Upper lobe of left lung (tissue), 6 donors: ENCODE data around the gene RASD1. TPM values are rescaled to one million over a fixed set of nuclear protein-coding genes. Genes with fewer than 3 reads are reported as not detected.

Experiments used
- ATAC-seq, 2 donors: fragments of 200-7000 bp; cut with Tn5 transposase; one replicate each; pipeline ENCODE4 v1.9.1; 2022; ENCODE audit warnings: mild to moderate bottlenecking in 2 of 2, moderate library complexity in 2 of 2; ENCODE audit not compliant: low FRiP score in 2 of 2
- DNase-seq, 2 donors: peaks; one replicate each; pipeline ENCODE4 v3.0.0-alpha.2; 2019 to 2020
- H3K27ac ChIP-seq, 4 donors: fragments of 200-600 bp; sonication (generic); one replicate each; pipeline ENCODE4 v1.5.1; 2016 to 2019
- H3K27me3 ChIP-seq, 4 donors: fragments of 200-600 bp; sonication (generic); one replicate each; pipeline ENCODE4 v1.5.1; 2017 to 2019
- H3K36me3 ChIP-seq, 4 donors: fragments of 200-600 bp; sonication (generic); one replicate each; pipeline ENCODE4 v1.5.1; 2016 to 2019
- H3K4me1 ChIP-seq, 4 donors: fragments of 200-600 bp; sonication (generic); one replicate each; pipeline ENCODE4 v1.5.1; 2018 to 2019
- H3K4me3 ChIP-seq, 4 donors: fragments of 200-600 bp; sonication (generic); one replicate each; pipeline ENCODE4 v1.5.1; 2017 to 2019; ENCODE audit warnings: mild to moderate bottlenecking in 2 of 4, moderate library complexity in 1 of 4
- H3K9me3 ChIP-seq, 4 donors: fragments of 200-600 bp; sonication (generic); one replicate each; pipeline ENCODE4 v1.5.1; 2018 to 2019
- EP300 ChIP-seq, 4 donors: sonication (generic); formaldehyde crosslinking; IDR thresholded peaks; one replicate each; pipeline ENCODE4 v1.5.1; 2017; ENCODE audit warnings: antibody characterized with exemption in 4 of 4, control low read depth in 2 of 4
- POLR2A ChIP-seq, 4 donors: fragments of 450-650 bp; IDR thresholded peaks; one replicate each; pipeline ENCODE4 v1.5.1; 2016 to 2017; ENCODE audit warnings: antibody characterized with exemption in 4 of 4, mild to moderate bottlenecking in 2 of 4
- POLR2AphosphoS5 ChIP-seq, 2 donors: sonication (generic); formaldehyde crosslinking; IDR thresholded peaks; one replicate each; pipeline ENCODE4 v1.5.1; 2017; ENCODE audit warnings: antibody characterized with exemption in 2 of 2
- WGBS, 2 donors: methylation state at CpG; one replicate each; pipeline ENCODE4 v1.1.5; 2017 to 2018; 5-methylcytosine and 5-hydroxymethylcytosine counted together
- total RNA-seq, 6 donors: library from RNA; depleted of rRNA in 4 of 6; stranded (reverse); fragments of >200 nt in 4 of 6; gene quantifications; one replicate each; pipeline versions ENCODE4 v1.1.0 to v1.2.1, GENCODE V29; 2016 to 2021
- TF ChIP-seq, protein P1 (sequence below), 6 experiments: fragments of 450-650 bp in 4 of 6; fragments of 200-600 bp in 2 of 6; sonication (generic) in 2 of 6; IDR thresholded peaks; one replicate each; pipeline ENCODE4 v1.5.1; 2016 to 2019; ENCODE audit warnings: antibody characterized with exemption in 6 of 6
- donor health status: DM: no; HTN: no; CAD: no; lungs with moderate emphysema.
- donor health status: DM: no; HTN: yes; CAD: no; lungs with severe emphysema.

Gene RASD1
- total RNA-seq, 6 donors from 2014 or later: 28.5 to 68.1 (median 36.5) TPM

- Histone ChIP-seq H3K36me3 (peaks cover 0 to 9% (median 2%) of the 10 kb centered on the region in 4 donors), H3K27me3 (no peaks in the 10 kb centered on the region), H3K4me3 (no peak overlapping the region), H3K9me3 (no peaks in the 10 kb centered on the region), H3K27ac (no peak overlapping the region), H3K4me1 (no peaks in the 10 kb centered on the region)
- DNase-seq (peak in 1 of 2 donors; percentile 51), ATAC-seq (no peak)
- TF ChIP-seq EP300 (IDR thresholded peaks at IDR 0.05) (no peak), POLR2A (IDR thresholded peaks at IDR 0.05) (no peak), POLR2AphosphoS5 (IDR thresholded peaks at IDR 0.05) (no peak)
- TF ChIP-seq, protein P1, sequence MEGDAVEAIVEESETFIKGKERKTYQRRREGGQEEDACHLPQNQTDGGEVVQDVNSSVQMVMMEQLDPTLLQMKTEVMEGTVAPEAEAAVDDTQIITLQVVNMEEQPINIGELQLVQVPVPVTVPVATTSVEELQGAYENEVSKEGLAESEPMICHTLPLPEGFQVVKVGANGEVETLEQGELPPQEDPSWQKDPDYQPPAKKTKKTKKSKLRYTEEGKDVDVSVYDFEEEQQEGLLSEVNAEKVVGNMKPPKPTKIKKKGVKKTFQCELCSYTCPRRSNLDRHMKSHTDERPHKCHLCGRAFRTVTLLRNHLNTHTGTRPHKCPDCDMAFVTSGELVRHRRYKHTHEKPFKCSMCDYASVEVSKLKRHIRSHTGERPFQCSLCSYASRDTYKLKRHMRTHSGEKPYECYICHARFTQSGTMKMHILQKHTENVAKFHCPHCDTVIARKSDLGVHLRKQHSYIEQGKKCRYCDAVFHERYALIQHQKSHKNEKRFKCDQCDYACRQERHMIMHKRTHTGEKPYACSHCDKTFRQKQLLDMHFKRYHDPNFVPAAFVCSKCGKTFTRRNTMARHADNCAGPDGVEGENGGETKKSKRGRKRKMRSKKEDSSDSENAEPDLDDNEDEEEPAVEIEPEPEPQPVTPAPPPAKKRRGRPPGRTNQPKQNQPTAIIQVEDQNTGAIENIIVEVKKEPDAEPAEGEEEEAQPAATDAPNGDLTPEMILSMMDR (IDR thresholded peaks at IDR 0.05): no peak
- WGBS, 2 donors: 83% methylated on average over 11 of the region's 15 CpGs; no CpG with 5 or more reads in 1 of the 2 donors
Measured at GRCh38 chr17:17518014-17518413, 21.8 kb upstream of the RASD1 start.

GRCh38 chr17:17516941-17517720 is 20.9 kb upstream of the RASD1 start:
- no peaks in the 10 kb centered on the region for H3K27me3 ChIP-seq
- ATAC-seq (no peak), DNase-seq (no peak)
- no peaks in the 10 kb centered on the region for H3K4me1 ChIP-seq
- no peak for TF ChIP-seq POLR2A (IDR thresholded peaks at IDR 0.05)
- TF ChIP-seq, protein P1 (IDR thresholded peaks at IDR 0.05): no peak
- no peak for TF ChIP-seq POLR2AphosphoS5 (IDR thresholded peaks at IDR 0.05)
- TF ChIP-seq EP300 (IDR thresholded peaks at IDR 0.05): no peak
- peaks cover 0 to 9% (median 2%) of the 10 kb centered on the region in 4 donors for H3K36me3 ChIP-seq
- no peak overlapping the region for H3K4me3 ChIP-seq
- no peaks in the 10 kb centered on the region for H3K9me3 ChIP-seq
- WGBS, 2 donors: 86 to 90% methylated on average over 14 of the region's 14 CpGs
- H3K27ac ChIP-seq: no peak overlapping the region

DNA sequence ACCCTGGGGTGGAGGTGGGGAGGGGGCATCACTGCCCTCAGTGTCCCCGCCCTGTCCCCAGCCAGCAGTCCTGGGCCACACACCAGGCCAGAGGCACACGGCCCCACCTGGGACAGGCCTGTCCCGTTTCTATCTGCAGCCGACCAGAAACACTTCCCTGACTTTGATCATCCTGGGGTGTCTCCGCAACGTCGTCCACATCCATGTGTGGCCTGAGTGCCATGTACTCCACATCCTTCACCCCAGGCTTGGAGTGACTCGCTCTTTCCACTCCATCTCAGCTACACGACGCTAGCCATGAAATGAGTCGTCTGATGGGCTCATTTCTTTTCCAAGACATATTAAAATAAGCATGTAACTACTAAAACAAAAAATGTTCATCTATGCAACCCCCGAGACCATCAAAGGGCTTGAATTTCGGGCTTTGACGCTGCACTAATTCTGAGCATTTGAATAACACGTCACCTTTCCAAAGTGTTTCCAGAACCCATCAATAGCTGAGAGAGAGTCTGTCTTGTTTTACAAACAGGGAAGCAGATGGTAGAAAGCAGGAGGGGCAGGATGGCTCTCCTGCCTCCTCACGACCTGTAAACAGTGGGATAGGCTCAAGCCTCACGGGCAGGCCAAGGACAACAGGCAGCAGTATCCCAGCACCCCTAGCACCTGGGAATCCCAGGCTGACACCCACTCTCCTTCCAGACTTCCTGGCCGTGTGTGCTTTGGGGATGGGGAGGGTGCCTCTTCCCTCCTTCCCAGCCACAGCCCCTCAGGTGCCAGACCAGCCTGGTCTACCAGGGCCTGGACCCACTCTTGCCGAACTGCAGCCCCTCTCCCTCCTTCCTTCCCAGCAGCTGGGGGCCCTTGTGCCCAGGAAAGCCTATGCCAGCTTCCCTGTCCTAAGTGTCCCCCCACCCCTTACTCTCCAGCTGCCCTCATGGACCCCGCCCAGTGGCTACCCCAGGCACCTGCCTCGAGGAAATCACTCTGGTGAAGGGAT is 20.0 kb upstream of the RASD1 start:
- H3K4me3 ChIP-seq: no peak overlapping the region
- DNase-seq: no peak
- no peaks in the 10 kb centered on the region for H3K9me3 ChIP-seq
- ATAC-seq: peak in 1 of 2 donors; percentile 64
- H3K27ac ChIP-seq: no peak overlapping the region
- H3K4me1 ChIP-seq: no peaks in the 10 kb centered on the region
- H3K36me3 ChIP-seq: peaks cover 0 to 8% (median 2%) of the 10 kb centered on the region in 4 donors
- TF ChIP-seq EP300 (IDR thresholded peaks at IDR 0.05) (no peak), POLR2AphosphoS5 (IDR thresholded peaks at IDR 0.05) (no peak), POLR2A (IDR thresholded peaks at IDR 0.05) (no peak)
- TF ChIP-seq, protein P1 (IDR thresholded peaks at IDR 0.05): no peak
- H3K27me3 ChIP-seq: no peaks in the 10 kb centered on the region
- WGBS, 2 donors: 86 to 93% methylated on average over 16 to 20 of the region's 21 CpGs

GRCh38 chr17:17514993-17515933 is 19.1 kb upstream of the RASD1 start:
- H3K4me3 ChIP-seq: no peak overlapping the region
- no peak overlapping the region for H3K27ac ChIP-seq
- H3K27me3 ChIP-seq: no peaks in the 10 kb centered on the region
- TF ChIP-seq POLR2AphosphoS5 (IDR thresholded peaks at IDR 0.05): no peak
- no peak for TF ChIP-seq EP300 (IDR thresholded peaks at IDR 0.05)
- TF ChIP-seq, protein P1 (IDR thresholded peaks at IDR 0.05): no peak
- TF ChIP-seq POLR2A (IDR thresholded peaks at IDR 0.05): no peak
- ATAC-seq: peak in 1 of 2 donors; percentile 81
- no peaks in the 10 kb centered on the region for H3K36me3 ChIP-seq
- H3K4me1 ChIP-seq: no peaks in the 10 kb centered on the region
- no peak for DNase-seq
- no peaks in the 10 kb centered on the region for H3K9me3 ChIP-seq
- WGBS, 2 donors: 90 to 92% methylated on average over 20 of the region's 21 CpGs
